Glutamatergic neuron (in vitro differentiated cells): ENCODE measurements around the gene CYB561A3. TPM values are rescaled to one million over a fixed set of nuclear protein-coding genes. Genes with fewer than 3 reads are reported as not detected.

Source experiments
- DNase-seq: peaks from one replicate; pipeline ENCODE4 v3.0.0; 2022
- H3K27ac Mint-ChIP-seq: one replicate; pipeline ENCODE4 v1.8.0; 2020; ENCODE audit warnings: mild to moderate bottlenecking, mixed read lengths, inconsistent platforms; ENCODE audit not compliant: unreplicated experiment
- H3K27me3 Mint-ChIP-seq: one replicate; pipeline ENCODE4 v1.8.0; 2020; ENCODE audit warnings: mild to moderate bottlenecking, moderate library complexity, mixed read lengths, inconsistent platforms; ENCODE audit not compliant: unreplicated experiment
- H3K36me3 Mint-ChIP-seq: one replicate; pipeline ENCODE4 v1.8.0; 2020; ENCODE audit warnings: mild to moderate bottlenecking, mixed read lengths, inconsistent platforms; ENCODE audit not compliant: unreplicated experiment
- H3K4me1 Mint-ChIP-seq: one replicate; pipeline ENCODE4 v1.8.0; 2020; ENCODE audit warnings: mild to moderate bottlenecking, low read depth, mixed read lengths, inconsistent platforms; ENCODE audit not compliant: unreplicated experiment
- H3K4me3 Mint-ChIP-seq: one replicate; pipeline ENCODE4 v1.8.0; 2020; ENCODE audit warnings: mild to moderate bottlenecking, mixed read lengths, inconsistent platforms; ENCODE audit not compliant: unreplicated experiment
- H3K9me3 Mint-ChIP-seq: one replicate; pipeline ENCODE4 v1.8.0; 2020; ENCODE audit warnings: mild to moderate bottlenecking, moderate library complexity, mixed read lengths, inconsistent platforms; ENCODE audit not compliant: unreplicated experiment
- total RNA-seq: library from RNA; stranded (reverse); fragmentation: NEBNext Ultra II Directional; extraction: Animal tissue kit (Norgen Biotek cat#: 25700); gene quantifications from one replicate; pipeline ENCODE4 v1.2.1, GENCODE V29; 2021; ENCODE audit not compliant: unreplicated experiment
- TF ChIP-seq, protein P1 (sequence below): fragments of 200-600 bp; sonication (generic); IDR thresholded peaks from one replicate; pipeline ENCODE4 v1.5.0; 2021; ENCODE audit not compliant: partially characterized antibody, unreplicated experiment

Gene CYB561A3
- total RNA-seq, 1 donor from 2014 or later: 20.6 TPM

DNA sequence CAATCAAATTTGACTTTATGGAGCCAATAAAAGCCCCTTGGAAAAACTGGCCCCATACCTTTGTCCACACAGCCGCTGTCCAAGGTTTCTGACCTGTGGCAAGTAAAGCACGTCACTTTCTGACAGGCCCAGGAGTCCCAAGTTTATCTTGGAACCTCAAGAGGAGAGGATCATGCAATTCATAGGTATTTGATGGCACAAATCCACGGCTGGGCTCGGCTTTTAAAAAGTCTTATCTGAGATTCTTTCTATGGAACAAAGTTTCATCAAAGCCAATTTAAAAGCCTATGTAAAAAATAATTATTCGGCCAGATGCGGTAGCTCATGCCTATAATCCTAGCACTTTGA is 14.1 kb upstream of the CYB561A3 start:
- no peaks in the 10 kb centered on the region for H3K4me1 Mint-ChIP-seq
- peaks cover 2% of the 10 kb centered on the region for H3K27me3 Mint-ChIP-seq
- TF ChIP-seq, protein P1, sequence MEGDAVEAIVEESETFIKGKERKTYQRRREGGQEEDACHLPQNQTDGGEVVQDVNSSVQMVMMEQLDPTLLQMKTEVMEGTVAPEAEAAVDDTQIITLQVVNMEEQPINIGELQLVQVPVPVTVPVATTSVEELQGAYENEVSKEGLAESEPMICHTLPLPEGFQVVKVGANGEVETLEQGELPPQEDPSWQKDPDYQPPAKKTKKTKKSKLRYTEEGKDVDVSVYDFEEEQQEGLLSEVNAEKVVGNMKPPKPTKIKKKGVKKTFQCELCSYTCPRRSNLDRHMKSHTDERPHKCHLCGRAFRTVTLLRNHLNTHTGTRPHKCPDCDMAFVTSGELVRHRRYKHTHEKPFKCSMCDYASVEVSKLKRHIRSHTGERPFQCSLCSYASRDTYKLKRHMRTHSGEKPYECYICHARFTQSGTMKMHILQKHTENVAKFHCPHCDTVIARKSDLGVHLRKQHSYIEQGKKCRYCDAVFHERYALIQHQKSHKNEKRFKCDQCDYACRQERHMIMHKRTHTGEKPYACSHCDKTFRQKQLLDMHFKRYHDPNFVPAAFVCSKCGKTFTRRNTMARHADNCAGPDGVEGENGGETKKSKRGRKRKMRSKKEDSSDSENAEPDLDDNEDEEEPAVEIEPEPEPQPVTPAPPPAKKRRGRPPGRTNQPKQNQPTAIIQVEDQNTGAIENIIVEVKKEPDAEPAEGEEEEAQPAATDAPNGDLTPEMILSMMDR: no peak
- H3K9me3 Mint-ChIP-seq: peaks cover 5% of the 10 kb centered on the region
- no peak overlapping the region for H3K4me3 Mint-ChIP-seq
- DNase-seq: no peak
- H3K27ac Mint-ChIP-seq: no peak overlapping the region
- peaks cover 22% of the 10 kb centered on the region for H3K36me3 Mint-ChIP-seq

DNA sequence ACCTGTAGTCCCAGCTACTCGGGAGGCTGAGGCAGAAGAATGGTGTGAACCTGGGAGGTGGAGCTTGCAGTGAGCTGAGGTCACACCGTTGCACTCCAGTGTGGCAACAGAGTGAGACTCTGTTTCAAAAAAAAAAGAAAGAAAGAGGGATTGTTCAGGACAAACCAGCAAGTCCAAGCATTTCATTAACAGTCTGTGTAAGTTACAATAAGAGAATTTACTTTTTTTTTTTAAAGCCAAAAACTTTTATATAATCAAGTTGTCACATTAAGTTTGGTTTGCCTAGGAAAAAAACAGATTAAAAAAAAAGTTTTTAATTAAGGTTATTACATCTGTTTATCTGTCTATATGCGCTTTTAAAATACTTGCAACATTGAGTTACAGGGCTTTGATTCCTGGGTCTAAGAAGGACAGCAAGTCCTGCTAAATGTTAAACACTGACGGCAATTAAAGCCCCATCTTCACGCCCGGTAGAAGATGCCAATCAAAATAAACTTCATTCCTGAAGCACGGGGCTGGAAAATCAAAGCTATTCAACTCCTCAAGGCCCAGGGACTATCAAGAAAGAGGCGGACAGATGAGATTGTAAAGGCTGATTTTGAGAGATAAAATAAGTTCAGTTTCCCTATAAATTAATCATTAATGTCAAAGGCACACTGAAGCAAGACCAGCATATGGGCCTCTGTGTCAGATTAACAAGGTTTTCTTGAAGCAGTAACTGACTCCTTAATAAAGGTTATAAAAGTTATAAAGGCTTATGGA is 11.2 kb upstream of the CYB561A3 start:
- H3K27me3 Mint-ChIP-seq: peaks cover 2% of the 10 kb centered on the region
- peaks cover 37% of the 10 kb centered on the region for H3K36me3 Mint-ChIP-seq
- TF ChIP-seq, protein P1: no peak
- no peaks in the 10 kb centered on the region for H3K4me1 Mint-ChIP-seq
- DNase-seq: no peak
- H3K27ac Mint-ChIP-seq: no peak overlapping the region
- H3K9me3 Mint-ChIP-seq: peaks cover 8% of the 10 kb centered on the region
- no peak overlapping the region for H3K4me3 Mint-ChIP-seq

DNA sequence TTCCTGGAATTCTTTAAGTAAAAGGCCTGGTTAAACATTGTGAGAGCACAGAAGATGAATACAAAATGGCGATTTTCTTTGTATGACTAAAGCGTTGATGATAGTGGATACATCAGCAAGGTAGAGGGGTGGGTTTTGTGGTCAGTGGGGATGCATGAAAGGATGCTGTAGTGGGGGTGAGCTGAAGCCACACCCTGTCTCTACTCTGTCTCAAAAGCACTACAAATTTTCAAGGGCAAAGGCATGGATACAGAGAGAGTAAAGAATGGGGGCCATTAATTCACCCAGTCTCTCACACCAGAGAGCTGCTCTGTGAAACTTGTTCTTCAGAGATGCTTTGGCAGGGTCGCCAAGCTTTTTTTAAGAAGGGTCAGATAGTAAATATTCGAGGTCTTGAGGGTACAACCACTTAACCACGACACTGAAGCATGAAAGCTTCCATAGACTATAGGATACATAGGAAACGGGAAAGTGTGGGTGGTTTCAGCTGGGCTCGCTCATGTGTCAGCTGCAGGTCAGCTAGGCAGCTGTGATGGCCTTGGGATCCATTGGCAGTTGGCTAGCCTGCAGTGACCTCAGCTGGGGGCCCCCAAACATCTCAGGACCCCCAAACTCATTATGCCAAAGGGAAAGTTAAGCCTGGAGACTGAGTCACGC is 8.8 kb upstream of the CYB561A3 start:
- TF ChIP-seq, protein P1: no peak
- H3K9me3 Mint-ChIP-seq: peaks cover 8% of the 10 kb centered on the region
- DNase-seq: no peak
- H3K36me3 Mint-ChIP-seq: peaks cover 30% of the 10 kb centered on the region
- H3K4me3 Mint-ChIP-seq: no peak overlapping the region
- no peaks in the 10 kb centered on the region for H3K27me3 Mint-ChIP-seq
- H3K4me1 Mint-ChIP-seq: no peaks in the 10 kb centered on the region
- H3K27ac Mint-ChIP-seq: no peak overlapping the region

DNA sequence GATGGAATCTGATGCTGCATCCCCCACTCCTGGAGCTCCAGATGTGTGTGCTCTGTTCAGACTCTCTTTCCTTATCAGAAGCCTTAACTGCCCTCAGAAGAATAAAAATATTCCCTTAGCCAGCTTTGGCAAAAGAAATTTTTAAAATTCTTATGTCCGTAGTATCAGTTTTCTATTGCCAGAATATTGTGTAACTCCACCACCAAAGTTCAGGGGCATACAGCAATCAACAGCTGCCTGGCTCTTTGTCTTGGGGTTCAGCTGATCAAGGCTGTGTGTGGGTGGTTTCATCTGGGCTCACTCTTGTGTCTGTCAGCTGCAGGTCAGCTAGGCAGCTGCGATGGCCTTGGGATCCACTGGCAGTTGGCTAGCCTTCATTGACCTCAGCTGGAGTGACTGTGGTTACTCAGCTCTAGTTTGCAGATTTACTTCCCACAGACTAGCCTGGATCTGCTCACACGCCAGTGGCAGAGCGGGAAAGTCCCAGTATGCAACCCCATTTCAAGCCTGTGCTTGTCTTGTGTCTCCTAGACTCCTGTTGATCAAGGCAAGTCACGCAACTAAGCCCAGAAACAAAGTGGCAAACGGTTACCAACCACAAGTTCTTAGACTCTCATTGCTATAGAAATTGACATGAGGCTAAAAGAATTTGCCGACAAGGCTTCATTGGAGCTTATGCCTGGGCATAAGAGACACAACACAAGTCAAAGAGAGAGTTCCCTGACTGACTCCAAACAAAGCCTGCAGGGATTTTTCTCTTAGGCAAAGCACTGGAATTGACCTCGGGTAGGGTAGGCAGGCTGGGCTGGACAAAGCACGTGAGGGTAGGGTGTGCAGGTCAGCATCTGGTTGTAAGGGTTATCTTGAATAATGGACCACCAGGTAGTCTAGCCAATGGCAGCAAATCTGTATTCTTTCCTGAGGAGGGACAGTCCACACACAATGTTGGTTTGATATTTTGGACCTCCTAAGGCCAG is 8.0 kb upstream of the CYB561A3 start:
- no peaks in the 10 kb centered on the region for H3K27me3 Mint-ChIP-seq
- no peak for DNase-seq
- H3K27ac Mint-ChIP-seq: no peak overlapping the region
- no peaks in the 10 kb centered on the region for H3K4me1 Mint-ChIP-seq
- H3K9me3 Mint-ChIP-seq: peaks cover 6% of the 10 kb centered on the region
- TF ChIP-seq, protein P1: no peak
- peaks cover 26% of the 10 kb centered on the region for H3K36me3 Mint-ChIP-seq
- H3K4me3 Mint-ChIP-seq: no peak overlapping the region
